ENCODE results near the gene OSBPL9.
"Not testable (repeated sequence)": the region's sequence is repeated elsewhere in the genome, so short reads cannot be mapped to it uniquely, and the experiment has no call there.

Gene OSBPL9

GRCh38 chr1:51607681-51608095, 9.2 kb upstream of the OSBPL9 start:
- no peak for DNase-seq (ENCODE audit: low spot score)

GRCh38 chr1:51610104-51610503, 6.8 kb upstream of the OSBPL9 start:
- DNase-seq (ENCODE audit: low spot score) = not testable (repeated sequence)

- no peak for DNase-seq (ENCODE audit: low spot score)
Observed at GRCh38 chr1:51610637-51611036, 6.3 kb upstream of the OSBPL9 start.

- peak; percentile 94 for DNase-seq (ENCODE audit: low spot score)
Observed at GRCh38 chr1:51612447-51612961, 4.4 kb upstream of the OSBPL9 start.

GRCh38 chr1:51615780-51616291, 1.1 kb upstream of the OSBPL9 start:
- no peak for DNase-seq (ENCODE audit: low spot score)

- no peak for DNase-seq (ENCODE audit: low spot score)
Observed at GRCh38 chr1:51616490-51616889, 402 bp upstream of the OSBPL9 start.

- no peak for DNase-seq (ENCODE audit: low spot score)
Observed at GRCh38 chr1:51618715-51619114, 1.8 kb downstream of the OSBPL9 start.

- no peak for DNase-seq (ENCODE audit: low spot score)
Observed at GRCh38 chr1:51620470-51620869, 3.6 kb downstream of the OSBPL9 start.

GRCh38 chr1:51621161-51621560, 4.3 kb downstream of the OSBPL9 start:
- peak; percentile 54 for DNase-seq (ENCODE audit: low spot score)

GRCh38 chr1:51621841-51622454, 5.1 kb downstream of the OSBPL9 start:
- DNase-seq (ENCODE audit: low spot score) = no peak

- peak; percentile 99 for DNase-seq (ENCODE audit: low spot score)
Observed at GRCh38 chr1:51622455-51622913, 5.6 kb downstream of the OSBPL9 start.

GRCh38 chr1:51623025-51623424, 6.1 kb downstream of the OSBPL9 start:
- no peak for DNase-seq (ENCODE audit: low spot score)

- no peak for DNase-seq (ENCODE audit: low spot score)
Observed at GRCh38 chr1:51623450-51623849, 6.6 kb downstream of the OSBPL9 start.

- peak; percentile 26 for DNase-seq (ENCODE audit: low spot score)
Observed at GRCh38 chr1:51624855-51625254, 8.0 kb downstream of the OSBPL9 start.

GRCh38 chr1:51627672-51628071, 10.8 kb downstream of the OSBPL9 start:
- DNase-seq (ENCODE audit: low spot score) = peak; percentile 52

- DNase-seq (ENCODE audit: low spot score) = no peak
Observed at GRCh38 chr1:51628715-51629590, 12.1 kb downstream of the OSBPL9 start.

- DNase-seq (ENCODE audit: low spot score) = no peak
Observed at GRCh38 chr1:51629918-51630317, 13.0 kb downstream of the OSBPL9 start.

- DNase-seq (ENCODE audit: low spot score) = no peak
Observed at GRCh38 chr1:51630393-51630792, 13.5 kb downstream of the OSBPL9 start.

GRCh38 chr1:51630922-51631321, 14.0 kb downstream of the OSBPL9 start:
- no peak for DNase-seq (ENCODE audit: low spot score)

GRCh38 chr1:51631747-51632146, 14.9 kb downstream of the OSBPL9 start:
- DNase-seq (ENCODE audit: low spot score) = no peak

GRCh38 chr1:51634618-51635017, 17.7 kb downstream of the OSBPL9 start:
- DNase-seq (ENCODE audit: low spot score) = no peak

GRCh38 chr1:51635615-51636014, 18.7 kb downstream of the OSBPL9 start:
- DNase-seq (ENCODE audit: low spot score) = no peak

GRCh38 chr1:51636191-51636590, 19.3 kb downstream of the OSBPL9 start:
- DNase-seq (ENCODE audit: low spot score) = peak; percentile 54

Measured in kidney tubule cell (primary cell).